HG02981 (cell line): Measurements from ENCODE around the gene PPARA.

Experiments
- ATAC-seq: cut with Tn5 transposase; IDR thresholded peaks from one replicate; pipeline ENCODE4 v1.9.1; 2021; ENCODE audit warnings: mild to moderate bottlenecking, moderate library complexity; ENCODE audit not compliant: unreplicated experiment

The PPARA gene

DNA sequence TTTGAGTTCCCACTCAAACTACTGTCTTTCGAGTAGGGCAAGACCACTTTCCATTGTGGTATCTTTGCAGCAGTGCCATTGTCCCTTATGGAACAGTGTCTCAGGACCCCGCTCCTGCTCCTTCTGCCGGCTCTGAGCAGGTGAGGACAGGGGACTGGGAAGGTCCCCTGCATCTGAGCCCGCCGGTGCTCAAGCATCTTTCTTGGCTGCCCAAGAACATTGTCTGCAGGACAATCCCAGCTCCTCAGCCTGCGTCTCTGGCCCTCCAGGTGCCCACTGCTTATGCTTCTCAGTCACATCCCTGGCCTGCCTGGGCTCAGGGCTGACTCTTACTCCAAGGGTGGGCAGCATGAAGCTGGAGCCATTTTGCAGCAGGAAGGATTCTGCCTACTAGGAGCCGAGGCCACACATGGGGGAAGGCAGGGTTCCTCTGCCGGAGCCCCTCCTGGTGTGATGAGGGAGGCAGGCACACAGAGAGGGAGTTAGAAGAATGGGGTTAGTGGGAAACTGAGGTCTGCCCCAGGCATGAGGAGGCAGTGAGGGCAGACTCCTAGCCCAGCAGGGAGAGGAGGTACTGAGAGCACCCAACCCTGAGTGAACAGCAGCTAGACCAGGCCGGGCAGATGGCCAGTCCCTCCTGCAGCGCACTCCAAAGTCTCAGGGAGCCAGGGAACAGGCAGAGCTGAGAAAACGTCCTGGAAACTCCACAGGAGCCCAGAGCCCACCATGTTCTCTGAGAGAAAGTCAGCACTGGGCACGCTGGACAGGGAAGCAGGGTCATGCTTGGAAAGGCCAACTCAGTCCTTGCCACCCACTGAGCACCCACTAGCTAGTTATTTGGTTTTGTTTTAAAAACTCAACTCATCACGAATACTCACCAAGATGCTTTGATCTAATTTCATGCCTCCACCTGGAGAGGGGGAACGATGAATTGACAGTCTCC lies 7.5 kb upstream of the PPARA start:
- no peak for ATAC-seq

- ATAC-seq: no peak
These were observed 6.7 kb upstream of the PPARA start for GRCh38 chr22:46143491-46144147.

- no peak for ATAC-seq
These were observed 4.9 kb upstream of the PPARA start for GRCh38 chr22:46145361-46145851.

DNA sequence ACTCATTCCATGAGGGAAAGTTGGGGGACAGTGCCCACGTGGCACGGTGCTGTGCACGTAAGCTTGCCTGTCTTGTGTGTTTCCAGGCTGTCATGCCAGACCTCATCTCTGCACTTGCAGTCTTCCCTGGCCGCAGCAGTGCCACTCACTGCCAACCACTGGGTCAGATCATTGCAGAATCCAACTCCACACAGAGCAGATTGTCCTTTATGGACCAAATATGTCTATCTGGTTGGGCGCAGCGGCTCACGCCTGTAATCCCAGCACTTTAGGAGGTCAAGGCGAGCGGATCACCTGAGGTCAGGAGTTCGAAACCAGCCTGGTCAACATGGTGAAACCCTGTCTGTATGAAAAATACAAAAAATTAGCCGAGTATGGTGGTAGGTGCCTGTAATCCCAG lies 4.4 kb upstream of the PPARA start:
- no peak for ATAC-seq

DNA sequence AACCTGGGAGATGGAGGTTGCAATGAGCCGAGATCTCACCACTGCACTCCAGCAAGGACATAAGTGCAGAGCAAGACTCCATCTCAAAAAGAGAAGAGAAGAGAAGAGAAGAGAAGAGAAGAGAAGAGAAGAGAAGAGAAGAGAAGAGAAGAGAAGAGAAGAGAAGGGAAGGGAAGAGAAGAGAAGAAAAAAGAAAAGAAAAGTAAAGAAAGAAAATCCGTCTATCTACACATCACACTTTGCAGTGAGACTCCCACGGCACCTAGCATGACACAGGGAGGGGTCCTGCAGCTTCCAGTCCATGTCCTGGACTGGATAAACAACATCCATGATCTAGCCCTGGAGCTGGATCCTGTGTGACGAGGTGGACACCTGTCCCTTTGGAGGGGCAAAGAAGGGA lies 4.0 kb upstream of the PPARA start:
- ATAC-seq: no peak

DNA sequence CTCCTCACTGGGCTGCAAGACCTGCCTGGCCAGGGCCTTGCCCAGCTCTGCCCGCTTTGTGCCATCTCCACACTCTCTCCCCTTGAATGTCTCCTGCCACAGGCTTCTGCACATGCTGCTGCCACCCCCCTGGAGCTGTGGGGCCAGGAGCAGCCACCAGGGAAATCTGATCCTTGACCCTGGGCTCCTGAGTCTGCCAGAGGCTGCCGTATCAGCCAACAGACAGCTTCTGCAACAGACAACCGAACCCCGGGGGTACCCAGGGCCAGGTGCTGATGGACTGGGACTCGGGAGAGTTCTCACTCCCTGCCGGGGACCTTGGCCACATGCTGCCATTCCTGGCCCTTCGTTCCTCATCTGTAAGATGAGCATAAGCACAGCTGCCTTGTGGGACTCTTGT lies 3.3 kb upstream of the PPARA start:
- ATAC-seq: no peak

GRCh38 chr22:46147471-46148267 lies 2.7 kb upstream of the PPARA start:
- no peak for ATAC-seq

- no peak for ATAC-seq
These were observed 2.0 kb upstream of the PPARA start for GRCh38 chr22:46148336-46148735.

- ATAC-seq: no peak
These were observed 1.4 kb upstream of the PPARA start for GRCh38 chr22:46148816-46149511.

DNA sequence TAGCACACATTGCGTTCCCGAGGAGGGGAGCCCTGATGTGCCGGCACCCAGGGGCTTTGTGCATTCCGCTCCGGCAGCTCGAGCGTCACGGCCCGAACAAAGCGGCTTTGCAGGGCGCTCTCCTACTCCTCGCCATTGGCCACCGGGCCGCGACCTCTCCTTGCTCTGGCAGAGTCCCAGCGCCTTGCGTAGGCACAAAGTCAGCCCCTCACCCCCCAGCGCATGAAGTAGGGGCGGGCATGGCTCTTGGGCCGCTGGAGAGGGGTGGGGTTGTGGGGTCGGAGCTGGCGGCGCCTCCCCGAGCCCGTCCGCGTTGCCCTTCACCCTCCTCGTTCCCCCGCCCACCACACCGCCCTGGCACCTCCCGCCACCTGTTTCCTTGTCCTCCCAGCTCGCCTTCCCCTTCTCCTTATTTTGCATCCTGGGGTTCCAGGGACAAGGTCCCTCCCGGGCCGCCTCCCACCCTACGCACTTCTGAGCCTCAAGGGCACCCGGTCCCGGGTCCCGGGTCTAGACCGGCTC lies 753 bp upstream of the PPARA start:
- no peak for ATAC-seq

DNA sequence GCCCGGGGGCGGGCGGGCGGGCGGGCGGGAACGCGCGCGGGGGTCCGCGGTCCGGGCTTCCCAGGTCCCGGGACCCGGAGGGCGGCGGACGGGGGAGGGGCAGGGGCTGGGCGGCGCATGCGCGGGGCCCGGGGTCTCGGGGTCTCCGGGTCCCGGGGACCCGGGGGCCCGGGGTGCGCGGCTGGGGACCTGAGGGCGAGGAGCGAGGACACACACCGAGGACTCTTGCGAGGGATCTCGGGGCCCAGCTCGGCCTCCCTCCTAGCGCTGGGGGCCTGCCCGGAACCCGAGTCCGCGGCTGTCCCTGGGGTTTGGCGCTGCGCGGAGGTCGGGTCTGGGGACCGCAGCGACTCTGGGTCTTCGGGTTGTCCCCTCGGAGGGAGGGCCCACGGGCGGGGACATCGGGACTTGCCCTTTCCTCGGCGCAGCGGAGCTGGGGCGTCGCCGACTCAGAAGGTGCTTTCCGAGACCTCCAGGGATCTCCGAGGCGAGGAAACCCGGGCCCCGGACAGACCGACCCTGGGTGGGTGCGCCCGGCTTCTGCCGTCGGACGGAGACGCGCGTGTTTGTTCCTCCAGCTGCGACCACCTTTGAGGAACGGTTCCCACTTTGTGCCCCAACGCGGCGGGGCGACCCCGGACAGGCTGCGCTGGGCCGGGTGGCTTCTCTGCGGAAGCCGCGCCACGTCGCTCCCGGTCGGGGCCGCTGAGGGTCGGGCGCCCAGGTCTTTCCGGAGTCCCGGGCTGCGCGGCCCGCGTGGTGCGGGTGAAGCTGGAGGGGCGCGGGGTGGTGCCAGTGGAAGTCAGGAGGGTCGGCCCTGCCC lies 540 bp downstream of the PPARA start:
- peak; percentile 15 for ATAC-seq

GRCh38 chr22:46153930-46154329 lies 3.6 kb downstream of the PPARA start:
- ATAC-seq: no peak

- ATAC-seq: no peak
These were observed 5.7 kb downstream of the PPARA start for GRCh38 chr22:46156031-46156430.

DNA sequence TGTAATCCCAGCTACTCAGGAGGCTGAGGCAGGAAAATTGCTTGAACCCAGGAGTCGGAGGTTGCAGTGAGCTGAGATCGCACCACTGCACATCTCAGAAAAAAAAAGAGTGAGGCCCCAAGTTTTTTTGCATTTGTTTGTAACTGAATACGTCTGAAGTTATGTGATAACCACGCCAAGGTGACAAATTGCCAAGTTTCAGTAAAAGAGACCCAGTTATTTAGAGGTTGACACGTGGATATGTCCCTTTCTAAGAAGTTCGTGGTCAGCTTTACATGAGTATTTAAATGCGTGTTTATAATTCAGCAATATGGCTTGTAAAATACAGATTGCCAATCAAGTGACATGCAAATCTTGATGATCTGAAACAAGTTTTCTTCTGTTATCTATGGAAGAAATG lies 8.0 kb downstream of the PPARA start:
- no peak for ATAC-seq

- no peak for ATAC-seq
These were observed 8.9 kb downstream of the PPARA start for GRCh38 chr22:46159212-46159611.

GRCh38 chr22:46159777-46160176 lies 9.5 kb downstream of the PPARA start:
- no peak for ATAC-seq

- no peak for ATAC-seq
These were observed 12.0 kb downstream of the PPARA start for GRCh38 chr22:46162285-46162684.

- ATAC-seq: no peak
These were observed 12.6 kb downstream of the PPARA start for GRCh38 chr22:46162771-46163556.

GRCh38 chr22:46163557-46163888 lies 13.2 kb downstream of the PPARA start:
- no peak for ATAC-seq
